Right atrium auricular region (tissue), 2 donors: ENCODE data around the gene WFS1. TPM values are rescaled to one million over a fixed set of nuclear protein-coding genes. Genes with fewer than 3 reads are reported as not detected.

Source experiments
- DNase-seq: peaks from one replicate; pipeline ENCODE4 v3.0.0-alpha.2; 2019; ENCODE audit warnings: low spot score
- H3K27ac ChIP-seq, 2 donors: fragments of 200-600 bp; sonication (generic); 1 replicate in 1 of 2; 2 replicates in 1 of 2; pipeline ENCODE4 v1.5.1; 2016 to 2019
- H3K27me3 ChIP-seq, 2 donors: fragments of 200-600 bp; sonication (generic); one replicate each; pipeline versions ENCODE4 v1.5.1 to v1.6.0; 2017 to 2019
- H3K36me3 ChIP-seq: fragments of 200-600 bp; sonication (generic); one replicate; pipeline ENCODE4 v1.5.1; 2016
- H3K4me1 ChIP-seq, 2 donors: fragments of 200-600 bp; sonication (generic); one replicate each; pipeline versions ENCODE4 v1.5.1 to v1.6.0; 2017 to 2019
- H3K4me3 ChIP-seq, 2 donors: fragments of 200-600 bp; sonication (generic); 1 replicate in 1 of 2; 2 replicates in 1 of 2; pipeline ENCODE4 v1.5.1; 2017 to 2019; ENCODE audit warnings: mild to moderate bottlenecking in 1 of 2, moderate library complexity in 1 of 2
- H3K9me3 ChIP-seq, 2 donors: fragments of 200-600 bp; sonication (generic); one replicate each; pipeline ENCODE4 v1.5.1; 2019
- total RNA-seq, 2 donors: library from RNA; depleted of rRNA; stranded (reverse); fragments of >200 nt; gene quantifications; one replicate each; pipeline ENCODE4 v1.1.0, GENCODE V29; 2016
- TF ChIP-seq, protein P1 (sequence below), 2 donors: fragments of 200-600 bp; sonication (generic); IDR thresholded peaks; one replicate each; pipeline ENCODE4 v1.5.1; 2019; ENCODE audit warnings: antibody characterized with exemption in 2 of 2

Gene WFS1
- total RNA-seq, 2 donors from 2014 or later = 111 to 112 TPM

- Histone ChIP-seq H3K9me3 (no peaks in the 10 kb centered on the region), H3K36me3 (peaks cover 91% of the 10 kb centered on the region), H3K4me1 (no peaks in the 10 kb centered on the region), H3K4me3 (no peak overlapping the region), H3K27me3 (no peaks in the 10 kb centered on the region), H3K27ac (no peak overlapping the region)
- TF ChIP-seq, protein P1, sequence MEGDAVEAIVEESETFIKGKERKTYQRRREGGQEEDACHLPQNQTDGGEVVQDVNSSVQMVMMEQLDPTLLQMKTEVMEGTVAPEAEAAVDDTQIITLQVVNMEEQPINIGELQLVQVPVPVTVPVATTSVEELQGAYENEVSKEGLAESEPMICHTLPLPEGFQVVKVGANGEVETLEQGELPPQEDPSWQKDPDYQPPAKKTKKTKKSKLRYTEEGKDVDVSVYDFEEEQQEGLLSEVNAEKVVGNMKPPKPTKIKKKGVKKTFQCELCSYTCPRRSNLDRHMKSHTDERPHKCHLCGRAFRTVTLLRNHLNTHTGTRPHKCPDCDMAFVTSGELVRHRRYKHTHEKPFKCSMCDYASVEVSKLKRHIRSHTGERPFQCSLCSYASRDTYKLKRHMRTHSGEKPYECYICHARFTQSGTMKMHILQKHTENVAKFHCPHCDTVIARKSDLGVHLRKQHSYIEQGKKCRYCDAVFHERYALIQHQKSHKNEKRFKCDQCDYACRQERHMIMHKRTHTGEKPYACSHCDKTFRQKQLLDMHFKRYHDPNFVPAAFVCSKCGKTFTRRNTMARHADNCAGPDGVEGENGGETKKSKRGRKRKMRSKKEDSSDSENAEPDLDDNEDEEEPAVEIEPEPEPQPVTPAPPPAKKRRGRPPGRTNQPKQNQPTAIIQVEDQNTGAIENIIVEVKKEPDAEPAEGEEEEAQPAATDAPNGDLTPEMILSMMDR (IDR thresholded peaks at IDR 0.05) = no peak
- DNase-seq = no peak
Measured at GRCh38 chr4:6290256-6290655, 20.6 kb downstream of the WFS1 start.

DNA sequence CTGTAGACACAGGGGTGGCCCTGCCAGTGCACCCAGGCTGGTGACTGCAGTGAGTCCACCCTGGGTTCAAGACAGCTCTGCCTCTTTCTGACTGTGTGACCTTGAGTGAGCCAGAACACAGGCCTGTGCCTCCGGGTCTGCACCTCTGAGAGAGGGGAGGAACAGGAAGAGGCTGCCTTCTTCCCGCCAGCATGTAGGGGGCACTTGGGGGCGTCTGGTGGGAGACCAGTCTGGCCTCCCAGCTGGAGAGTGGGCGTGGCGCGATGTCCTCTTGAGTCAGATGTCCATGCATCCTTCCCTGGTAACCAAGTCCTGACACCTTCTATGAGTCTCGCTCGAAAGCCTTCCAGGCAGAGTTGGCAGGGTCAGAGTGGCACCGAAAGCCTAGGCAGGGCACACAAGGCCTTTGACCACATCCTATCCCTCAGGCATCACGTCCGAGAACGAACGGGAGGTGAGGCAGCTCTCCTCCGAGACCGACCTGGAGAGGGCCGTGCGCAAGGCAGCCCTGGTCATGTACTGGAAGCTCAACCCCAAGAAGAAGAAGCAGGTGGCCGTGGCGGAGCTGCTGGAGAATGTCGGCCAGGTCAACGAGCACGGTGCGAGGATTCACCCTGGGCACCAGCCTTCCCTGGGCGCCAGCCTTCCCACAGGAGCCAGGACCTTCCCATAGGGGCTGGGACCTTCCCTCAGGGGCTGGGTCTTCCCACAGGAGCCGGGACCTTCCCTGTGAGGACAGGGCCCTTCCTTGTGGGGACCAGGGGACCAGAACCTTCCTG is 21.3 kb downstream of the WFS1 start:
- Histone ChIP-seq H3K9me3 (no peaks in the 10 kb centered on the region), H3K27ac (no peak overlapping the region), H3K27me3 (no peaks in the 10 kb centered on the region), H3K36me3 (peaks cover 92% of the 10 kb centered on the region), H3K4me3 (no peak overlapping the region), H3K4me1 (no peaks in the 10 kb centered on the region)
- DNase-seq = no peak
- TF ChIP-seq, protein P1 (IDR thresholded peaks at IDR 0.05) = no peak

DNA sequence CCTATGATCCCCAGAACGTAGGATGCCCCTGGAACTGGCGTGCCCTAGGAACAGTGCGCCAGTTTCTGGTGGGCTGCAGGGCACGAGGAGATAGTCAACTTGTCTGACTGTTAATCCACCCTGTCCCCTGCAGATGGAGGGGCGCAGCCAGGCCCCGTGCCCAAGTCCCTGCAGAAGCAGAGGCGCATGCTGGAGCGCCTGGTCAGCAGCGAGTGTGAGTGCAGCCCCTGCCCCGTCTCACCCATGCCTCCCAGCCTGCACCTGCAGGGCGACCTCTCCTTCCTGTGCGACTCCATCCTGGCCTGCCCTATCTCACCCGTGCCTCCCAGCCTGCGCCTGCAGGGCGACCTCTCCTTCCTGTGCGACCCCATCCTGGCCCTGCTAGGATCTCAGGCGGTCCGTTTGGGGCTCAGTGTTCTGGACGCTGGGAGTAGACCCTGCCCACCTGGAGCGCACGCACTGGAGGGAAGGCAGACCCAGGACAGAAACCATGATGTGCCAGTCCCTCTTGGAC is 22.2 kb downstream of the WFS1 start:
- H3K27ac ChIP-seq = no peak overlapping the region
- peaks cover 88% of the 10 kb centered on the region for H3K36me3 ChIP-seq
- no peaks in the 10 kb centered on the region for H3K27me3 ChIP-seq
- DNase-seq = no peak
- H3K4me3 ChIP-seq = no peak overlapping the region
- TF ChIP-seq, protein P1 (IDR thresholded peaks at IDR 0.05) = no peak
- H3K9me3 ChIP-seq = no peaks in the 10 kb centered on the region
- H3K4me1 ChIP-seq = no peaks in the 10 kb centered on the region

DNA sequence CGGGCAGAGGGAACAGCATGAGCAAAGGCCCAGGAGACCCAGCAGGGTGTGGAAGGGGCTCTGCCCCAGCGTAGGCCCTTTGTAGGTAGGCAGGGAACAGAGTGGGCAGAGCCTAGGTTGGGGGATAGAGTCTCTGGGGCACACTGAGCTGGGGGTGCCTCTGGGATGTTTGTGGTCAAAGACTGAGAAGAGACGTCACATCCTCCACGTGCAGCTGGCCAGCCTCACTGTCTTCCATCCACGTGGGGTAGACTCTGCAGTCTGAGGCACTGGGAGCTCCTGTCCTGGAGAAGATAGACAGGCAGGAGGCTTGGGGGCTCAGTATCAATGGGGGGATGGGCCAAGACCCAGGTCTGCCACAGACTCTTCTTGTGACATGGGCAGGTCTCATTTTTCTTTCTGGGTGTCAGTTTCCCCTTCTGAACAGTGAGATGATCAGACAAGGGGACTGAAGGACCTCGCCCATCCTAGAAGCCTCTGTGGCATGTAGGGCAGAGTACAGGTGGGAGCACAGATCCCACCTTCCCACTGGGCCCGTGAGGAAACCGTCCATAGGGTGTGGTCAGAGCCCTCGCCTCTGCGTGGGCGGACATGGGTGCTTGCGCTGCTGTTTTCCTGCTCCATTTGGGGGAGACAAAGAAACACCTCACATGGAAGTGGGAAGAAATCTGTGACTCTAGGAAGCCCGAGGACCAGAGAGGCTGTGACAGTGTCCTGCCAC is 22.9 kb downstream of the WFS1 start:
- TF ChIP-seq, protein P1 (IDR thresholded peaks at IDR 0.05) = no peak
- Histone ChIP-seq H3K9me3 (no peaks in the 10 kb centered on the region), H3K27me3 (no peaks in the 10 kb centered on the region), H3K4me1 (no peaks in the 10 kb centered on the region), H3K36me3 (peaks cover 82% of the 10 kb centered on the region), H3K4me3 (no peak overlapping the region), H3K27ac (no peak overlapping the region)
- DNase-seq = no peak

- H3K36me3 ChIP-seq = peaks cover 82% of the 10 kb centered on the region
- no peak overlapping the region for H3K4me3 ChIP-seq
- H3K27me3 ChIP-seq = no peaks in the 10 kb centered on the region
- TF ChIP-seq, protein P1 (IDR thresholded peaks at IDR 0.05) = no peak
- H3K27ac ChIP-seq = no peak overlapping the region
- H3K4me1 ChIP-seq = no peaks in the 10 kb centered on the region
- DNase-seq = no peak
- no peaks in the 10 kb centered on the region for H3K9me3 ChIP-seq
Measured at GRCh38 chr4:6293097-6293445, 23.4 kb downstream of the WFS1 start.
